Fibroblast of peridontal ligament (primary cell): ENCODE results near the gene DSC3.
"Not testable (repeated sequence)": the region's sequence is repeated elsewhere in the genome, so short reads cannot be mapped to it uniquely, and the experiment has no call there.

Source experiments
- DNase-seq: peaks from one replicate; pipeline ENCODE4 v3.0.0-alpha.2; 2010; ENCODE audit errors: extremely low read depth

DSC3 gene

GRCh38 chr18:31041271-31042083, 1.1 kb downstream of the DSC3 start:
- DNase-seq = no peak

- DNase-seq = no peak
Measured at GRCh38 chr18:31040686-31041270, 1.8 kb downstream of the DSC3 start.

GRCh38 chr18:31039426-31039825, 3.1 kb downstream of the DSC3 start:
- no peak for DNase-seq

GRCh38 chr18:31037686-31038085, 4.9 kb downstream of the DSC3 start:
- DNase-seq = not testable (repeated sequence)

- DNase-seq = no peak
Measured at GRCh38 chr18:31034541-31034940, 8.0 kb downstream of the DSC3 start.

- DNase-seq = no peak
Measured at GRCh38 chr18:31030574-31031278, 11.8 kb downstream of the DSC3 start.

GRCh38 chr18:31015715-31016434, 26.7 kb downstream of the DSC3 start:
- no peak for DNase-seq

- DNase-seq = not testable (repeated sequence)
Measured at GRCh38 chr18:31011455-31011854, 31.1 kb downstream of the DSC3 start.

GRCh38 chr18:31010601-31011000, 31.9 kb downstream of the DSC3 start:
- no peak for DNase-seq

GRCh38 chr18:30999887-31000628, 42.5 kb downstream of the DSC3 start:
- no peak for DNase-seq

- DNase-seq = no peak
Measured at GRCh38 chr18:30999186-30999585, 43.4 kb downstream of the DSC3 start.

GRCh38 chr18:30997223-30997622, 45.3 kb downstream of the DSC3 start:
- DNase-seq = no peak

GRCh38 chr18:30992231-30992630, 50.3 kb downstream of the DSC3 start:
- DNase-seq = no peak

GRCh38 chr18:30991397-30991796, 51.1 kb downstream of the DSC3 start:
- no peak for DNase-seq

- no peak for DNase-seq
Measured at GRCh38 chr18:30989141-30989540, 53.4 kb downstream of the DSC3 start.

GRCh38 chr18:30988440-30988839, 54.1 kb downstream of the DSC3 start:
- DNase-seq = no peak

GRCh38 chr18:30987467-30988241, 54.9 kb downstream of the DSC3 start:
- DNase-seq = no peak

- DNase-seq = no peak
Measured at GRCh38 chr18:30985753-30986152, 56.8 kb downstream of the DSC3 start.

- DNase-seq = no peak
Measured at GRCh38 chr18:30982285-30982992, 60.1 kb downstream of the DSC3 start.

- DNase-seq = not testable (repeated sequence)
Measured at GRCh38 chr18:30978091-30978490, 64.5 kb downstream of the DSC3 start.
